K562 (cell line): ENCODE data around the gene SPATA16. TPM values are rescaled to one million over a fixed set of nuclear protein-coding genes. Genes with fewer than 3 reads are reported as not detected.

Experiments
- ATAC-seq: fragments of 200-7000 bp; cut with Tn5 transposase; 3 replicates; pipeline ENCODE4 v1.9.1; 2020; ENCODE audit warnings: moderate library complexity
- BruUV-seq: library from RNA; stranded (reverse); fragments of 400-500 nt; replicated peaks from 2 replicates; lab custom pipeline; 2021; lab: Mats Ljungman, UMichigan
- CTCF ChIA-PET: fragments of 300-600 bp; formaldehyde crosslinking; extraction: SDS; loops from one replicate; lab custom pipeline; 2021; ENCODE audit warnings: low intra/inter-chr PET ratio; lab: Yijun Ruan, JAX
- POLR2A ChIA-PET: fragments of 300-600, 350-650 bp; sonication (Branson Sonifier 250); formaldehyde crosslinking; extraction: SDS; loops from one replicate; lab custom pipeline; 2021; ENCODE audit warnings: antibody characterized with exemption, inconsistent platforms; lab: Yijun Ruan, JAX
- DNase-seq, 4 experiments: peaks; one replicate each; pipeline versions ENCODE4 v3.0.0 to v3.0.0-alpha.2; 2011 to 2018; ENCODE audit warnings: low spot score in 3 of 4, mixed read lengths in 3 of 4; ENCODE audit errors: extremely low read depth in 1 of 4
- FAIRE-seq: peaks from 2 replicates; lab custom pipeline; 2011; peaks lifted over from hg19 to GRCh38; lab: Jason Lieb, UNC
- H2AFZ ChIP-seq: 2 replicates; pipeline ENCODE4 v1.6.0; 2011; ENCODE audit warnings: low read depth, low read length, control low read depth, inconsistent platforms
- H3K27ac ChIP-seq: fragments of 200-600 bp; 3 replicates; pipeline ENCODE4 v1.8.0; 2011; ENCODE audit warnings: low read depth, mild to moderate bottlenecking, control low read depth, inconsistent platforms, low read length, moderate library complexity, mixed read lengths; ENCODE audit errors: extremely low read depth
- H3K27me3 ChIP-seq, 2 experiments: fragments of 300-600 bp in 1 of 2; 2 replicates in 1 of 2; 3 replicates in 1 of 2; pipeline versions ENCODE4 v1.6.0 to v1.8.0; 2011; ENCODE audit warnings: inconsistent platforms in 2 of 2, low read length in 2 of 2, mild to moderate bottlenecking in 1 of 2, mixed read lengths in 1 of 2, moderate library complexity in 1 of 2; ENCODE audit not compliant: control insufficient read depth in 2 of 2, insufficient read depth in 2 of 2
- H3K36me3 ChIP-seq: fragments of 300-600 bp; 3 replicates; pipeline ENCODE4 v1.8.0; 2011; ENCODE audit warnings: mild to moderate bottlenecking, low read length, inconsistent platforms; ENCODE audit not compliant: control insufficient read depth, insufficient read depth
- H3K4me1 ChIP-seq, 2 experiments: fragments of 200-600 bp in 1 of 2; replicated peaks in 1 of 2; 2 replicates in 1 of 2; 3 replicates in 1 of 2; pipeline versions ENCODE4 v1.5.1 to v1.8.0; 2011; ENCODE audit warnings: inconsistent platforms in 2 of 2, low read length in 2 of 2, mild to moderate bottlenecking in 1 of 2, mixed read lengths in 1 of 2, moderate library complexity in 1 of 2; ENCODE audit not compliant: control insufficient read depth in 2 of 2, insufficient read depth in 2 of 2
- H3K4me2 ChIP-seq: 2 replicates; pipeline ENCODE4 v1.6.1; 2011; ENCODE audit warnings: low read length, control low read depth, inconsistent platforms, mixed read lengths; ENCODE audit not compliant: insufficient read depth
- H3K4me3 ChIP-seq: fragments of 200-600 bp; sonication (generic), shearing (Covaris generic); 2 replicates; pipeline ENCODE4 v1.5.1; 2016; ENCODE audit warnings: control low read depth, inconsistent platforms
- H3K79me2 ChIP-seq: fragments of 200-600 bp; 3 replicates; pipeline ENCODE4 v1.8.0; 2011; ENCODE audit warnings: low read length, inconsistent platforms; ENCODE audit not compliant: control insufficient read depth, insufficient read depth
- H3K9ac ChIP-seq, 2 experiments: 2 replicates each; pipeline versions ENCODE4 v1.6.0 to v1.6.1; 2011; ENCODE audit warnings: low read depth in 2 of 2, low read length in 2 of 2, control low read depth in 1 of 2, inconsistent platforms in 1 of 2, mild to moderate bottlenecking in 1 of 2, mixed read lengths in 1 of 2; ENCODE audit not compliant: insufficient read depth in 1 of 2
- H3K9me1 ChIP-seq: one replicate; pipeline ENCODE4 v1.6.0; 2011; ENCODE audit warnings: inconsistent platforms, mild to moderate bottlenecking, low read length, moderate library complexity; ENCODE audit not compliant: control insufficient read depth, insufficient read depth
- H3K9me3 ChIP-seq: replicated peaks from 2 replicates; pipeline ENCODE4 v1.5.1; 2011; ENCODE audit warnings: low read depth, low read length, inconsistent platforms; ENCODE audit not compliant: control insufficient read depth, insufficient read depth
- H4K20me1 ChIP-seq: replicated peaks from 2 replicates; pipeline ENCODE4 v1.6.1; 2011; ENCODE audit warnings: low read length, inconsistent platforms, mixed read lengths; ENCODE audit not compliant: control insufficient read depth, insufficient read depth
- CBFA2T3 ChIP-seq: fragments of 450-650 bp; IDR thresholded peaks from 2 replicates; pipeline ENCODE4 v1.6.1; 2017
- CGGBP1 ChIP-seq: fragments of 250-450 bp; sonication (Bioruptor Pico); IDR thresholded peaks from 2 replicates; pipeline ENCODE4 v1.9.0; 2021; ENCODE audit warnings: mild to moderate bottlenecking
- CHAMP1 ChIP-seq: fragments of 450-650 bp; IDR thresholded peaks from 2 replicates; pipeline ENCODE4 v1.6.1; 2016; ENCODE audit warnings: mild to moderate bottlenecking
- CXXC5 ChIP-seq: fragments of 250-450 bp; sonication (Bioruptor Pico); IDR thresholded peaks from 2 replicates; pipeline ENCODE4 v1.8.0; 2022; ENCODE audit warnings: inconsistent platforms, mild to moderate bottlenecking, moderate library complexity
- DMBX1 ChIP-seq: fragments of 250-450 bp; sonication (Bioruptor Pico); IDR thresholded peaks from 2 replicates; pipeline ENCODE4 v1.8.0; 2022; ENCODE audit warnings: inconsistent platforms, mild to moderate bottlenecking, moderate library complexity, borderline replicate concordance
- FOXM1 ChIP-seq, 2 experiments: fragments of 450-650 bp in 1 of 2; sonication (generic) in 1 of 2; formaldehyde crosslinking in 1 of 2; IDR thresholded peaks; 2 replicates each; pipeline versions ENCODE4 v1.6.1 to v1.9.0; 2017 to 2022; ENCODE audit warnings: low read depth in 2 of 2, mild to moderate bottlenecking in 2 of 2, missing genetic modification reagents in 1 of 2, moderate library complexity in 1 of 2
- HLTF ChIP-seq: fragments of 450-650 bp; IDR thresholded peaks from 2 replicates; pipeline ENCODE4 v1.6.1; 2016
- ID3 ChIP-seq, 2 experiments: fragments of 250-450 bp in 1 of 2; fragments of 450-650 bp in 1 of 2; sonication (Bioruptor Pico) in 1 of 2; IDR thresholded peaks; 2 replicates each; pipeline versions ENCODE4 v1.6.1 to v1.8.0; 2016 to 2021; ENCODE audit warnings: mild to moderate bottlenecking in 2 of 2, moderate library complexity in 2 of 2, missing compliant biosample characterization in 1 of 2, missing genetic modification characterization in 1 of 2
- MAFG ChIP-seq: fragments of 450-650 bp; conservative IDR thresholded peaks from 2 replicates; pipeline ENCODE4 v1.6.1; 2016; ENCODE audit warnings: missing genetic modification characterization, missing compliant biosample characterization
- MYBL2 ChIP-seq, 2 experiments: fragments of 450-650 bp in 1 of 2; sonication (generic) in 1 of 2; formaldehyde crosslinking in 1 of 2; IDR thresholded peaks; 2 replicates each; pipeline versions ENCODE4 v1.6.1 to v1.8.1; 2017 to 2022; ENCODE audit warnings: borderline replicate concordance in 1 of 2, inconsistent platforms in 1 of 2, low read depth in 1 of 2, mild to moderate bottlenecking in 1 of 2, missing genetic modification reagents in 1 of 2, moderate library complexity in 1 of 2
- NFE2 ChIP-seq: IDR thresholded peaks from 2 replicates; pipeline ENCODE4 v1.6.1; 2014; ENCODE audit warnings: antibody characterized with exemption, low read depth
- TBP ChIP-seq: optimal IDR thresholded peaks from 2 replicates; pipeline ENCODE3; 2011; ENCODE audit warnings: low read depth, low read length, improper control_type of control experiment
- XRCC3 ChIP-seq: fragments of 450-650 bp; IDR thresholded peaks from 2 replicates; pipeline ENCODE4 v1.6.1; 2017; ENCODE audit warnings: mild to moderate bottlenecking, moderate library complexity
- YY1 ChIP-seq, 3 experiments: IDR thresholded peaks; 2 replicates each; pipeline ENCODE4 v1.6.1; 2011; ENCODE audit warnings: low read length in 2 of 3, mild to moderate bottlenecking in 2 of 3, moderate library complexity in 2 of 3, borderline replicate concordance in 1 of 3, control low read depth in 1 of 3, low read depth in 1 of 3; ENCODE audit not compliant: insufficient read depth in 3 of 3, insufficient replicate concordance in 2 of 3, control insufficient read depth in 1 of 3, insufficient read length in 1 of 3; ENCODE audit errors: extremely low read depth in 1 of 3
- ZNF140 ChIP-seq: fragments of 250-450 bp; sonication (Bioruptor Pico); IDR thresholded peaks from 2 replicates; pipeline ENCODE4 v1.8.0; 2021; ENCODE audit warnings: moderate library complexity, mild to moderate bottlenecking, inconsistent platforms
- ZNF282 ChIP-seq: sonication (generic); formaldehyde crosslinking; IDR thresholded peaks from 2 replicates; pipeline ENCODE4 v1.8.1; 2023; ENCODE audit warnings: missing genetic modification reagents
- ZNF707 ChIP-seq: fragments of 250-450 bp; sonication (Bioruptor Pico); conservative IDR thresholded peaks from 2 replicates; pipeline ENCODE4 v1.8.0; 2022; ENCODE audit warnings: inconsistent platforms, mild to moderate bottlenecking, moderate library complexity
- WGBS: fragments of 100-300 bp; shearing (Covaris generic); methylation state at CpG from one replicate; pipeline ENCODE4 v1.1.6; 2016; ENCODE audit warnings: low coverage, mixed read lengths; ENCODE audit not compliant: insufficient coverage; ENCODE audit errors: missing lambda C conversion rate; 5-methylcytosine and 5-hydroxymethylcytosine counted together
- in situ Hi-C: fragments of 300-500 bp; cut with MboI; formaldehyde crosslinking; loops from 4 replicates; pipeline ENCODE4 v1.15.0; 2018; ENCODE audit warnings: inconsistent platforms, mixed read lengths
- intact Hi-C: fragments of 100-400 bp; cut with micrococcal nuclease; formaldehyde crosslinking; loops from 2 replicates; pipeline ENCODE4 v1.14.2; 2022
- polyA plus RNA-seq, 8 experiments: library from polyadenylated mRNA; depleted of rRNA in 4 of 8; stranded (reverse) in 5 of 8; unstranded in 3 of 8; fragments of >200 nt; fragmentation: Nextera tagmentation in 2 of 8; fragmentation: Illumina TruSeq in 1 of 8; extraction: Ambion mirVana in 2 of 8; extraction: Trizol in 1 of 8; gene quantifications; 2 replicates each; pipeline versions ENCODE4 v1.2.1 to v1.2.3, GENCODE V29; 2011 to 2014; ENCODE audit warnings: inconsistent platforms in 1 of 8, missing spikeins in 1 of 8
- total RNA-seq, 7 experiments: library from RNA; depleted of rRNA in 6 of 7; stranded (reverse); fragments of >200 nt in 6 of 7; fragmentation: Illumina TruSeq in 2 of 7; extraction: Trizol in 2 of 7; gene quantifications; 2 replicates each; pipeline versions ENCODE4 v1.2.1 to v1.2.3, GENCODE V29; 2011 to 2021; ENCODE audit warnings: low replicate concordance in 1 of 7

The SPATA16 gene
- total and polyA plus RNA-seq, 9 of the 15 experiments (the other 6 are each of a cell fraction or from before 2014, with no cell fraction given) = not detected

- FAIRE-seq = no peak
- no peak for ATAC-seq
- ChIA-PET CTCF (no interaction called here), POLR2A (no interaction called here)
- Histone ChIP-seq H3K4me2 (no peak overlapping the region), H2AFZ (peak overlapping the region; percentile 86), H3K9me3 (0 out of 2 replicates have a peak, but pooled peaks cover 4% of the 10 kb centered on the region), H3K9ac (no peak overlapping the region), H4K20me1 (no peaks in the 10 kb centered on the region), H3K9me1 (no peaks in the 10 kb centered on the region), H3K4me3 (no peak overlapping the region), H3K36me3 (no peaks in the 10 kb centered on the region; the same call in 2 of the 3 replicates), H3K27ac (peak overlapping the region; percentile 9; the same call in 2 of the 3 replicates), H3K4me1 (peaks cover 10 to 36% of the 10 kb centered on the region in 2 experiments), H3K79me2 (no peaks in the 10 kb centered on the region; the same call in 2 of the 3 replicates), H3K27me3 (no peaks in the 10 kb centered on the region)
- intact Hi-C loops = loop anchor here (5.0 kb wide), 1 partner anchor 38 kb away; no protein-coding TSS in a partner anchor
- BruUV-seq = no TSS peak
- no peak for DNase-seq
- TF ChIP-seq ZNF140 (CRISPR knock-in tag) = no peak
- TF ChIP-seq MAFG (tag) = peak; percentile 26; the same call in 1 of the 2 replicates
- no peak for TF ChIP-seq ID3 (CRISPR knock-in tag; IDR thresholded peaks at IDR 0.05)
- TF ChIP-seq ID3 (tag; IDR thresholded peaks at IDR 0.05) = 0 out of 2 replicates have a peak, but pooled peaks have one; percentile 26
- no peak for TF ChIP-seq ZNF707 (CRISPR knock-in tag)
- peak; percentile 66; the same call in 1 of the 2 replicates for TF ChIP-seq CHAMP1
- TF ChIP-seq DMBX1 (CRISPR knock-in tag) = 0 out of 2 replicates have a peak, but pooled peaks have one; percentile 43
- TF ChIP-seq HLTF = no peak
- TF ChIP-seq YY1 (IDR thresholded peaks at IDR 0.05; ENCODE audit: borderline replicate concordance in 1 of 3, control insufficient read depth in 1 of 3, extremely low read depth in 1 of 3, insufficient read depth in 3 of 3, insufficient read length in 1 of 3, insufficient replicate concordance in 2 of 3, low read depth in 1 of 3, low read length in 2 of 3) = peak in 1 of 3 experiments; percentile 27
- peak; percentile 34; the same call in 1 of the 2 replicates for TF ChIP-seq FOXM1 (IDR thresholded peaks at IDR 0.05; ENCODE audit: low read depth)
- no peak for TF ChIP-seq FOXM1 (CRISPR knock-in tag; IDR thresholded peaks at IDR 0.05; ENCODE audit: low read depth)
- TF ChIP-seq CGGBP1 = no peak
- TF ChIP-seq CBFA2T3 = no peak
- TF ChIP-seq XRCC3 = no peak
- peak; percentile 24; the same call in 1 of the 2 replicates for TF ChIP-seq NFE2
- peak; percentile 19; the same call in 1 of the 2 replicates for TF ChIP-seq CXXC5
- TF ChIP-seq MYBL2 (IDR thresholded peaks at IDR 0.05; ENCODE audit: low read depth) = peak; percentile 51; the same call in 1 of the 2 replicates
- no peak for TF ChIP-seq MYBL2 (CRISPR knock-in tag; IDR thresholded peaks at IDR 0.05; ENCODE audit: borderline replicate concordance)
- no peak for TF ChIP-seq ZNF282
- no peak for TF ChIP-seq TBP
- 58% methylated on average over 3 of the region's 3 CpGs for WGBS
- in situ Hi-C loops = no loop called here
These were observed 132.1 kb downstream of the SPATA16 start for GRCh38 chr3:173008978-173009377.
